Vagina (tissue), 2 donors: ENCODE data around the gene KCNJ4.

ENCODE experiments used
- CTCF ChIP-seq, 3 experiments: fragments of 450-650 bp in 2 of 3; fragments of 200-600 bp in 1 of 3; sonication (generic) in 1 of 3; IDR thresholded peaks; one replicate each; pipeline ENCODE4 v1.5.1; 2017 to 2019; ENCODE audit warnings: antibody characterized with exemption in 3 of 3, mild to moderate bottlenecking in 2 of 3, moderate library complexity in 2 of 3
- POLR2A ChIP-seq, 2 donors: fragments of 450-650 bp; IDR thresholded peaks; one replicate each; pipeline ENCODE4 v1.6.1; 2017; ENCODE audit warnings: antibody characterized with exemption in 2 of 2, mild to moderate bottlenecking in 2 of 2, moderate library complexity in 2 of 2
- POLR2AphosphoS5 ChIP-seq, 2 donors: sonication (generic); formaldehyde crosslinking; IDR thresholded peaks; one replicate each; pipeline ENCODE4 v1.9.0; 2017; ENCODE audit warnings: antibody characterized with exemption in 2 of 2, mild to moderate bottlenecking in 2 of 2, low read depth in 1 of 2; ENCODE audit not compliant: insufficient read depth in 1 of 2

- TF ChIP-seq CTCF (IDR thresholded peaks at IDR 0.05), result no peak
- TF ChIP-seq POLR2AphosphoS5 (IDR thresholded peaks at IDR 0.05; ENCODE audit: insufficient read depth in 1 of 2, low read depth in 1 of 2), result no peak
- TF ChIP-seq POLR2A (IDR thresholded peaks at IDR 0.05), result no peak
Observed at GRCh38 chr22:38484244-38484643, 29.2 kb upstream of the KCNJ4 start.
